Uterus (tissue), 2 donors: ENCODE data around the gene CHID1.

Source experiments
- CTCF ChIP-seq, 4 experiments: fragments of 200-600 bp in 2 of 4; fragments of 450-650 bp in 2 of 4; sonication (generic) in 2 of 4; IDR thresholded peaks; one replicate each; pipeline ENCODE4 v1.5.1; 2016 to 2019; ENCODE audit warnings: antibody characterized with exemption in 4 of 4, mild to moderate bottlenecking in 2 of 4, moderate library complexity in 1 of 4
- POLR2A ChIP-seq, 2 donors: fragments of 450-650 bp; IDR thresholded peaks; one replicate each; pipeline ENCODE4 v1.6.1; 2016; ENCODE audit warnings: antibody characterized with exemption in 2 of 2, mild to moderate bottlenecking in 1 of 2, moderate library complexity in 1 of 2

DNA sequence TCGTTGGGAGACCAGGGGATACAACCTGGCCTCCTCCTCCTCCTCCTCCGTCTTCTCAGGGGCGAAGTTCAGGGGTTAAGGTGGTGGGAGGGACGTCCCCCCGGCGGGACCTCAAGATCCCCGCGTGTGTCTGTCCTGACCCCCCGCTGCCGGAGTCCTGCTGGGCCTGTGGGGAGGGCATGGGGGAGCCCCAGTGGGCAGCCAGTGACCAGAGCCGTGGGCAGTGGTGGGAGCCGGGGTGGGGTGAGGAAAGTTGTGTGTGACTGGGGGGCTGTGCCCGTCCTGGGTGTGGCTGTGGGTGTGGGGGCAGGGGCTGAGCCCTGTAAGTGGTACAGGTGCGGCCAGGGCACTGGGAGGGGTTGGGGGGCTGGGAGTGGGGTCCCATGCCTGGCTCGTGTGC is 57.8 kb downstream of the CHID1 start:
- TF ChIP-seq CTCF (IDR thresholded peaks at IDR 0.05) (no peak), POLR2A (IDR thresholded peaks at IDR 0.05) (no peak)
